Thymus (tissue), 11 donors: ENCODE results near the gene ADGRF5. TPM values are rescaled to one million over a fixed set of nuclear protein-coding genes. Genes with fewer than 3 reads are reported as not detected.
A peak's percentile ranks its signal among the peaks of the same experiment; 100 is the strongest.

Source experiments
- DNase-seq, 9 donors: peaks; one replicate each; pipeline ENCODE4 v3.0.0-alpha.2; 2013; ENCODE audit warnings: low spot score in 9 of 9, low read depth in 6 of 9, missing footprints in 1 of 9
- H3K27ac ChIP-seq, 2 donors: one replicate each; pipeline ENCODE4 v1.5.1; 2013; ENCODE audit warnings: control low read depth in 1 of 2, low read depth in 1 of 2, low read length in 1 of 2, mild to moderate bottlenecking in 1 of 2, moderate library complexity in 1 of 2
- H3K27me3 ChIP-seq, 2 donors: one replicate each; pipeline ENCODE4 v1.5.1; 2013; ENCODE audit warnings: low read length in 1 of 2; ENCODE audit not compliant: control insufficient read depth in 2 of 2, insufficient read depth in 1 of 2
- H3K36me3 ChIP-seq, 2 donors: one replicate each; pipeline ENCODE4 v1.5.1; 2013; ENCODE audit warnings: low read length in 1 of 2, mild to moderate bottlenecking in 1 of 2, moderate library complexity in 1 of 2; ENCODE audit not compliant: control insufficient read depth in 2 of 2, insufficient read depth in 2 of 2
- H3K4me1 ChIP-seq, 2 donors: one replicate each; pipeline ENCODE4 v1.5.1; 2013; ENCODE audit warnings: low read length in 2 of 2; ENCODE audit not compliant: control insufficient read depth in 2 of 2, insufficient read depth in 2 of 2
- H3K4me3 ChIP-seq, 2 donors: one replicate each; pipeline ENCODE4 v1.5.1; 2013; ENCODE audit warnings: low read length in 2 of 2, control low read depth in 1 of 2, mild to moderate bottlenecking in 1 of 2
- H3K9me3 ChIP-seq, 2 donors: one replicate each; pipeline ENCODE4 v1.5.1; 2013; ENCODE audit warnings: low read length in 1 of 2, mild to moderate bottlenecking in 1 of 2; ENCODE audit not compliant: control insufficient read depth in 2 of 2, insufficient read depth in 1 of 2
- WGBS: extraction: QIAGEN DNeasy Blood & Tissue Kit; methylation state at CpG from one replicate; pipeline ENCODE4 v1.1.7; 2013; 5-methylcytosine and 5-hydroxymethylcytosine counted together
- polyA plus RNA-seq: library from polyadenylated mRNA; stranded (reverse); fragments of 200-250 nt; gene quantifications from one replicate; pipeline ENCODE4 v1.2.3, GENCODE V29; 2013
- total RNA-seq: library from RNA; stranded (reverse); fragments of 120-200 nt; gene quantifications from one replicate; pipeline ENCODE4 v1.2.4, GENCODE V29; 2013
- donor health status: healthy.

ADGRF5 gene
- total and polyA plus RNA-seq, 2 donors: 4.2 to 5.0 TPM

GRCh38 chr6:46901882-46902314, 19.8 kb downstream of the ADGRF5 start:
- Histone ChIP-seq H3K36me3 (no peaks in the 10 kb centered on the region), H3K27ac (no peak overlapping the region), H3K4me1 (no peaks in the 10 kb centered on the region), H3K27me3 (no peaks in the 10 kb centered on the region), H3K9me3 (no peaks in the 10 kb centered on the region), H3K4me3 (no peak overlapping the region)
- WGBS: 75% methylated on average over 5 of the region's 5 CpGs
- DNase-seq: no peak

- no peak for DNase-seq
- H3K4me1 ChIP-seq: no peaks in the 10 kb centered on the region
- 88% methylated on average over 3 of the region's 3 CpGs for WGBS
These were observed 21.5 kb downstream of the ADGRF5 start for GRCh38 chr6:46900266-46900665.

DNA sequence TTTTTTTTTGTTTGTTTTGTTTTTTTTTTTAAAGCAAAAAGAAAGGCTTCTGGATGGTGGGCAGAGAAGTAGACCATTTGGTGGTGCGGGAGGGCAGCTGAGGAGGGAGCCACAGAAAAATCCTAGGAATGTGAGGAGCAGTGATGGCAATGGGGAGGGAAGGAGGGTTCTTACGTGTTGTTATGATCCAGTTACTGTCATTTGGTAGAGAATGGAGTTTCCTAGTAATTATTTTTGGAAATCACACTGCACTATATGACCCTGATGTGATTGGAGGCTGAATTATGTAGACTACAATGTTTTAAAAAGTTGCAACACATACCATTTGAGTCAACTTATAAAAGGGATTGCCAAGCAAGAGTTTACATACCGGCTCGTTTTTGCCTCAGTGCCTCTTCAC, 22.1 kb downstream of the ADGRF5 start:
- DNase-seq: no peak
- WGBS: 98% methylated on average over 4 of the region's 4 CpGs

More at GRCh38 chr6:46900266-46900665, 21.5 kb downstream of the ADGRF5 start:
- no peak overlapping the region for H3K4me3 ChIP-seq
- H3K36me3 ChIP-seq: no peaks in the 10 kb centered on the region
- no peak overlapping the region for H3K27ac ChIP-seq
- H3K27me3 ChIP-seq: no peaks in the 10 kb centered on the region
- no peaks in the 10 kb centered on the region for H3K9me3 ChIP-seq

GRCh38 chr6:46898006-46898405, 23.7 kb downstream of the ADGRF5 start:
- DNase-seq: no peak
- Histone ChIP-seq H3K4me1 (no peaks in the 10 kb centered on the region), H3K36me3 (no peaks in the 10 kb centered on the region), H3K4me3 (no peak overlapping the region), H3K27ac (no peak overlapping the region), H3K9me3 (no peaks in the 10 kb centered on the region), H3K27me3 (no peaks in the 10 kb centered on the region)
- WGBS: 85% methylated on average over 2 of the region's 2 CpGs

More for the DNA sequence above, 22.1 kb downstream of the ADGRF5 start:
- Histone ChIP-seq H3K27me3 (no peaks in the 10 kb centered on the region), H3K27ac (no peak overlapping the region), H3K4me3 (no peak overlapping the region), H3K36me3 (no peaks in the 10 kb centered on the region), H3K9me3 (no peaks in the 10 kb centered on the region), H3K4me1 (no peaks in the 10 kb centered on the region)

DNA sequence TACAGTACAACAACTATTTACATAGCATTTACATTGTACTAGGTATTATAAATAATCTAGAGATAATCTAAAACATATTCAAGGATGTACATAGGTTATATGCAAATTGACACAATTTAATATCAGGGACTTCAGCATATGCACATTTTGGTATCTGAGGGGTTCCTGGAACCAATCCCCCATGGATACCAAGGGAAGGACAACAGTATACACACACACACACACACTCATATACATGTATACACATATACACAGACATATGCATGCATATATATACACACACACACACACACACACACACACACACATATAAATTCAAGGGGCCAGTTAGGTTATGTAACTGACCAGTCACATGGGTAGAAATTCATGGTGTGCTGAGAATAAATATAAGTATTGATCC, 24.9 kb downstream of the ADGRF5 start:
- Histone ChIP-seq H3K9me3 (no peaks in the 10 kb centered on the region), H3K27ac (no peak overlapping the region), H3K27me3 (no peaks in the 10 kb centered on the region), H3K36me3 (no peaks in the 10 kb centered on the region), H3K4me3 (no peak overlapping the region), H3K4me1 (no peaks in the 10 kb centered on the region)
- no peak for DNase-seq

DNA sequence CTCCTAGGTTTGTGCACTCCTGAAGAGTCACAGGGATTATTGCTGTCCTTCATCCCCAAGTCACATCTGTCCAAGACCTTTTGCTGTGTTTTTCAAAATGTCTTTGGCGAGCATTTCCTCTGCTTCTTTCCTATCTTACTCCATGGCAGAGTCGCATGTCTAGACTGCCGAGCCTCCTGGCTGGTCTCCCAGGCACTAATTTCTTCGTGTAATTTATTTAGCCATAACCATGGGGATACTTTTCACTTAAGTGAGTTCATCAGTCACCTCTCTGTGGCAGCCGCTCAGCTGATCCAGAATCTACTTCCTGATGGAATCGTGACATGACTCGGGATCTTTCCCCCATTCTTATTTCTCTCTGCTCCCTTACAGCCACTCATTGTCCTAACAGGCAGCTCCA, 25.8 kb downstream of the ADGRF5 start:
- no peak overlapping the region for H3K4me3 ChIP-seq
- no peaks in the 10 kb centered on the region for H3K27me3 ChIP-seq
- no peaks in the 10 kb centered on the region for H3K4me1 ChIP-seq
- H3K36me3 ChIP-seq: no peaks in the 10 kb centered on the region
- DNase-seq: no peak
- WGBS: 96% methylated on average over 7 of the region's 7 CpGs
- no peak overlapping the region for H3K27ac ChIP-seq
- no peaks in the 10 kb centered on the region for H3K9me3 ChIP-seq

DNA sequence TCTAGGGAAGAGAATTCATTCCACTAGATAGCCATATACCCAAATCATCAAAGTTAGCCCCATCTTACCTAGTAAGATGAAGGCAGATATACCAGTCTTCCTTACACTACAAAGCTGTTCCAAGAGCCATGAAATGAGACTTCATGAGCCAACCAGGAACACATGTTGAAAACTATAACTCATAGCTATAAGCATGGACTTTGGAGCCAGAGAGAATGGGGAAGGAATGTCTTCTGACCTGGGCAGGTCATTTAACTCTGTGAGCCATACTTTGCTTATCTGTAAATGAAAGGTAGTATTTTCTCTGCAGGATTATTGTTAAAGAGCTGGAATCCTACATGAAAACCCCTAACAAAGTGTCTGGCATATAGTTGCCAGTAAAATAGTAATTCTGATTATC, 27.3 kb downstream of the ADGRF5 start:
- no peaks in the 10 kb centered on the region for H3K36me3 ChIP-seq
- no peak overlapping the region for H3K27ac ChIP-seq
- H3K9me3 ChIP-seq: no peaks in the 10 kb centered on the region
- H3K4me1 ChIP-seq: no peaks in the 10 kb centered on the region
- no peak overlapping the region for H3K4me3 ChIP-seq
- DNase-seq: no peak
- H3K27me3 ChIP-seq: no peaks in the 10 kb centered on the region

GRCh38 chr6:46893648-46894047, 28.1 kb downstream of the ADGRF5 start:
- 96% methylated on average over 1 of the region's 1 CpG for WGBS

GRCh38 chr6:46891252-46891795, 30.4 kb downstream of the ADGRF5 start:
- WGBS: 70% methylated on average over 4 of the region's 4 CpGs
- H3K27ac ChIP-seq: no peak overlapping the region

More at GRCh38 chr6:46893648-46894047, 28.1 kb downstream of the ADGRF5 start:
- Histone ChIP-seq H3K9me3 (no peaks in the 10 kb centered on the region), H3K27me3 (no peaks in the 10 kb centered on the region), H3K27ac (no peak overlapping the region), H3K4me3 (no peak overlapping the region), H3K4me1 (no peaks in the 10 kb centered on the region), H3K36me3 (no peaks in the 10 kb centered on the region)
- peak in 1 of 9 donors; percentile 2 for DNase-seq

GRCh38 chr6:46888578-46888977, 33.2 kb downstream of the ADGRF5 start:
- H3K4me3 ChIP-seq: no peak overlapping the region
- WGBS: 96% methylated on average over 4 of the region's 4 CpGs
- no peak overlapping the region for H3K27ac ChIP-seq
- H3K36me3 ChIP-seq: no peaks in the 10 kb centered on the region
- H3K9me3 ChIP-seq: no peaks in the 10 kb centered on the region
- H3K27me3 ChIP-seq: no peaks in the 10 kb centered on the region
- no peak for DNase-seq
- H3K4me1 ChIP-seq: no peaks in the 10 kb centered on the region

More at GRCh38 chr6:46891252-46891795, 30.4 kb downstream of the ADGRF5 start:
- DNase-seq: no peak
- Histone ChIP-seq H3K36me3 (no peaks in the 10 kb centered on the region), H3K27me3 (no peaks in the 10 kb centered on the region), H3K9me3 (no peaks in the 10 kb centered on the region), H3K4me1 (no peaks in the 10 kb centered on the region), H3K4me3 (no peak overlapping the region)
